ENCODE results near the gene NETO2.

DNA sequence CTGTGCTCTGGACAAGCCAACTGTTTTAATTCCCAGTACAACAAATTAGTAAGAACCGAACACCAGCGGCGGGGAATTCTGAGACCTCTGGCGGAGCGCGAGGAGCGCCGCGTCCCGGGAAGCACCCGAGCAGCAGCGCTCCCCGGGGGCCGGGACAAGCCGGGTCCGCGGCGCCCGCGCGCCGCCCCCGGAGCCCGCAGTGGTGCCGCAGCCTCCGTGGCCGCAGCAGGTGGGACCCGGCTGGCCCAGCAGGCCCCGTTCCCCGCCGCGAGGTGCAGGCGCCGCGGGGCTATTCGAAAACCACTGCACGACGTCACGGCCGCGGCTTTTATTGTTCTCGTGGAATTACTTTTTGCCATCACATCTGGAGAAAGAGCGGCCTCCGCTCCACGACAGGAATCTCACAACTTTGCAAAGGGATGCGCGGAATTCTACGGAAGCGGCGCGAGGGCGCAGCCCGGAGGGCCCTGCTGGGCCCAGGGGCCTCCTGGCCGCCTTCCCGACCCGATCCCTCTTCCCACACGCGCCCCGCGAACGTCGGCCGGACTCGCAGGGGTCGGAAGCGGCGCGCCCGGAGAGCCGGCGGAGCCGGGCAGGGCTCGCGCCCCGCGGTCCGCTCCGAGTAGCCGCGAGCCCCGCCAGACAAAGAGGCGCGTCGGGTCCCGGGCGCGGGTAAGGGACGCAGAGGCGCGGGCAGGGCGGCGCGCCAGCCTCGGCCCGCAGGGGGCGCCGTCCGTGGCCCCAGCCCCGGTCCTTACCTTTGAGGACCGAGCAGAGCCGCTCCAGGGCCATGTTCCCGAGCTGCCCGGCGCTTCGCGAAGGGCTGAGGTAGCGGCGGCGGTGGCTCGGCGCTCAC, 696 bp downstream of the NETO2 start:
- TF ChIP-seq, protein P1, sequence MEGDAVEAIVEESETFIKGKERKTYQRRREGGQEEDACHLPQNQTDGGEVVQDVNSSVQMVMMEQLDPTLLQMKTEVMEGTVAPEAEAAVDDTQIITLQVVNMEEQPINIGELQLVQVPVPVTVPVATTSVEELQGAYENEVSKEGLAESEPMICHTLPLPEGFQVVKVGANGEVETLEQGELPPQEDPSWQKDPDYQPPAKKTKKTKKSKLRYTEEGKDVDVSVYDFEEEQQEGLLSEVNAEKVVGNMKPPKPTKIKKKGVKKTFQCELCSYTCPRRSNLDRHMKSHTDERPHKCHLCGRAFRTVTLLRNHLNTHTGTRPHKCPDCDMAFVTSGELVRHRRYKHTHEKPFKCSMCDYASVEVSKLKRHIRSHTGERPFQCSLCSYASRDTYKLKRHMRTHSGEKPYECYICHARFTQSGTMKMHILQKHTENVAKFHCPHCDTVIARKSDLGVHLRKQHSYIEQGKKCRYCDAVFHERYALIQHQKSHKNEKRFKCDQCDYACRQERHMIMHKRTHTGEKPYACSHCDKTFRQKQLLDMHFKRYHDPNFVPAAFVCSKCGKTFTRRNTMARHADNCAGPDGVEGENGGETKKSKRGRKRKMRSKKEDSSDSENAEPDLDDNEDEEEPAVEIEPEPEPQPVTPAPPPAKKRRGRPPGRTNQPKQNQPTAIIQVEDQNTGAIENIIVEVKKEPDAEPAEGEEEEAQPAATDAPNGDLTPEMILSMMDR (IDR thresholded peaks at IDR 0.05), result peak in 4 of 7 experiments; percentile 14 to 57 (median 34)
- TF ChIP-seq POLR2A (IDR thresholded peaks at IDR 0.05), result no peak
